ENCODE data around the gene KLHDC4. TPM values are rescaled to one million over a fixed set of nuclear protein-coding genes. Genes with fewer than 3 reads are reported as not detected.
"Not testable (repeated sequence)": the region's sequence is repeated elsewhere in the genome, so short reads cannot be mapped to it uniquely, and the experiment has no call there.

The KLHDC4 gene
- 19.5 and 21.2 TPM in 2 replicates for total RNA-seq (2014; rRNA removed; shearing (Covaris generic))

- Histone ChIP-seq H3K4me1 (replicated peaks) (peaks cover 10% of the 10 kb centered on the region), H3K36me3 (peaks cover 38% of the 10 kb centered on the region), H3K4me3 (peak within 1 kb of the TSS; percentile 91), H3K27ac (peak within 1 kb of the TSS; percentile 81), H3K27me3 (replicated peaks) (no peaks in the 10 kb centered on the region), H3K9me3 (replicated peaks) (0 out of 2 replicates have a peak, but pooled peaks cover 3% of the 10 kb centered on the region)
- DNase-seq (ENCODE audit: low read depth in 1 of 2, low spot score in 2 of 2): peak; percentile 85 to 87
Observed at GRCh38 chr16:87765776-87766484, at the start of gene KLHDC4. Gene KLHDC4 (minus strand): TSS chr16:87765986. CDS start chr16:87765890, 96 bp downstream.

DNA sequence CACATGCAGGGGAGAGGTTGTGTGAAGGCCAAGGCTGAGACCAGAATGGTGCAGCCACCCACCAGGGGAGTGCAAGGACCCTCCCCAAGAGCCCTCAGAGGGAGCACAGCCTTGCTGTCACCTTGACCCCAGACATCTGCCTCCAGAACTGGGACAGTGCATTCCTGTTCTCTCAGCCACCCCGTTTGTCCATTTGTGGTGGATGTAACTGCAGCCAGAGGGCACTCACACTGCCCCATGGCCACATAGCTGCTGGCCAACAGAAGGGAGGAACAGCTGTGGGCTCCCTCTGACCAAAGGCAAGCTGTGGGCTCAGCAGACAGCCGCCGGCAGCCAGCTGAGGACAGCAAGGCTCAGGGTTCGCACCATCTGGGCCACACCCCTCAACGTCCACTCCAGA is 49.8 kb upstream of the KLHDC4 start:
- Histone ChIP-seq H3K9me3 (replicated peaks) (peaks cover 21% of the 10 kb centered on the region), H3K36me3 (no peaks in the 10 kb centered on the region), H3K4me3 (no peak overlapping the region), H3K27ac (no peak overlapping the region), H3K27me3 (replicated peaks) (no peaks in the 10 kb centered on the region), H3K4me1 (replicated peaks) (no peaks in the 10 kb centered on the region)
- no peak for DNase-seq (ENCODE audit: low read depth in 1 of 2, low spot score in 2 of 2)

- Histone ChIP-seq H3K9me3 (replicated peaks) (peaks cover 10% of the 10 kb centered on the region), H3K4me3 (no peak overlapping the region), H3K4me1 (replicated peaks) (peaks cover 19% of the 10 kb centered on the region), H3K27ac (no peak overlapping the region), H3K27me3 (replicated peaks) (no peaks in the 10 kb centered on the region), H3K36me3 (no peaks in the 10 kb centered on the region)
- no peak for DNase-seq (ENCODE audit: low read depth in 1 of 2, low spot score in 2 of 2)
Observed at GRCh38 chr16:87812200-87812656, 46.4 kb upstream of the KLHDC4 start.

DNA sequence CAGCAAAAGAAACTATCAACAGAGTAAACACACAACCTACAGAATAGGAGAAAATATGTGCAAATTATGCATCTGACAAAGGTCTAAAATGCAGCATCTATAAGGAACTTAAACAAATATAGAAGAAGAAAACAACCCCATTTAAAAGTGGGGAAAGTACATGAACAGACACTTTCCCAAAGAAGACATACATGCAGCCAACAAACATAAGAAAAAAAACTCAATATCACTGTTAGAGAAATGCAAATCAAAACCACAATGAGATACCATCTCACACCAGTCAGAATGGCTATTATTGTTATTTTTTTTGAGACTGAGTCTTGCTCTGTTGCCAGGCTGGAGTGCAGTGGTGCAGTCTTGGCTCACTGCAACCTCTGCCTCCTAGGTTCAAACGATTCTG is 45.7 kb upstream of the KLHDC4 start:
- H3K9me3 ChIP-seq (replicated peaks): not testable (repeated sequence)

DNA sequence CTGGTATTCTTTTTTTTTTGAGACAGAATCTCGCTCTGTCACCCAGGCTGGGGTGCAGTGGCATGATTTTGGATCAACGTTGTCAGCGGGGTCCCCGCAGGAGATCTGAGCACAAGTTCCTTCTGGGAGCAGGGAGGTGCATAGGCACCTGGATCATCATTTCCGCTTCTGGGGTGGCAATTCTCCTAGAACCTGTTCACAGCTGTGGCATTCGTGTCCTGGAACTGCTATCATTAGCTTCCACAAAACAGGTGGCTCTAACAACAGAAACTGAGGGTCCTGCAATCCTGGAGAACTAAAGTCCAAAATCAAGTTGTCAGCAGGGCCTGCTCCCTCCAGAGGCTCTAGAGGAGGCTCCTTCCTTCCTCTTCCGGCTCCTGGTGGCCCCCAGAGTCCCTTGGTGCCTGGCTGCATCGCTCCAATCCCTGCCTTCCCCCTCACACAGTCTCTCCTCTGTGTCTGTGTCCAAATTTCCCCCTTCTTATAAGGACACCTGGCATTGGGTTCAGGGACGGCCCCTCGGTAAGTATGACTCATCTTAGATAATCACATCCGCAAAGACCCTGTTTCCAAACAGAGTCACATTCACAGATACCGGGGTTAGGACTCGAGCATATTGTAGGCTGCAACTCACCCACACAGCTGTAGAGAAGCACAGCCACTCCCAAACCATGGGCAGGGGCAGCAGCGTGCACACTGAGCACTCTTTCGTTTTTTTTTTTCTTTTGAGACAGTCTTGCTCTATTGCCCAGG is 43.5 kb upstream of the KLHDC4 start:
- H3K4me1 ChIP-seq (replicated peaks): peaks cover 37% of the 10 kb centered on the region
- no peaks in the 10 kb centered on the region for H3K36me3 ChIP-seq
- H3K4me3 ChIP-seq: no peak overlapping the region
- no peak overlapping the region for H3K27ac ChIP-seq
- H3K9me3 ChIP-seq (replicated peaks): no peaks in the 10 kb centered on the region; the same call in 1 of the 2 replicates
- H3K27me3 ChIP-seq (replicated peaks): no peaks in the 10 kb centered on the region
- DNase-seq (ENCODE audit: low read depth in 1 of 2, low spot score in 2 of 2): no peak

More for the DNA sequence above, 45.7 kb upstream of the KLHDC4 start:
- H3K27me3 ChIP-seq (replicated peaks); H3K36me3 ChIP-seq; DNase-seq (ENCODE audit: low read depth in 1 of 2, low spot score in 2 of 2); H3K27ac ChIP-seq; H3K4me3 ChIP-seq: not testable (repeated sequence)
- H3K4me1 ChIP-seq (replicated peaks): peaks cover 27% of the 10 kb centered on the region

GRCh38 chr16:87808108-87808507 is 42.3 kb upstream of the KLHDC4 start:
- Histone ChIP-seq H3K27me3 (replicated peaks) (no peaks in the 10 kb centered on the region), H3K36me3 (no peaks in the 10 kb centered on the region), H3K27ac (no peak overlapping the region), H3K4me3 (no peak overlapping the region), H3K4me1 (replicated peaks) (peaks cover 37% of the 10 kb centered on the region), H3K9me3 (replicated peaks) (no peaks in the 10 kb centered on the region; the same call in 1 of the 2 replicates)
- DNase-seq (ENCODE audit: low read depth in 1 of 2, low spot score in 2 of 2): no peak

DNA sequence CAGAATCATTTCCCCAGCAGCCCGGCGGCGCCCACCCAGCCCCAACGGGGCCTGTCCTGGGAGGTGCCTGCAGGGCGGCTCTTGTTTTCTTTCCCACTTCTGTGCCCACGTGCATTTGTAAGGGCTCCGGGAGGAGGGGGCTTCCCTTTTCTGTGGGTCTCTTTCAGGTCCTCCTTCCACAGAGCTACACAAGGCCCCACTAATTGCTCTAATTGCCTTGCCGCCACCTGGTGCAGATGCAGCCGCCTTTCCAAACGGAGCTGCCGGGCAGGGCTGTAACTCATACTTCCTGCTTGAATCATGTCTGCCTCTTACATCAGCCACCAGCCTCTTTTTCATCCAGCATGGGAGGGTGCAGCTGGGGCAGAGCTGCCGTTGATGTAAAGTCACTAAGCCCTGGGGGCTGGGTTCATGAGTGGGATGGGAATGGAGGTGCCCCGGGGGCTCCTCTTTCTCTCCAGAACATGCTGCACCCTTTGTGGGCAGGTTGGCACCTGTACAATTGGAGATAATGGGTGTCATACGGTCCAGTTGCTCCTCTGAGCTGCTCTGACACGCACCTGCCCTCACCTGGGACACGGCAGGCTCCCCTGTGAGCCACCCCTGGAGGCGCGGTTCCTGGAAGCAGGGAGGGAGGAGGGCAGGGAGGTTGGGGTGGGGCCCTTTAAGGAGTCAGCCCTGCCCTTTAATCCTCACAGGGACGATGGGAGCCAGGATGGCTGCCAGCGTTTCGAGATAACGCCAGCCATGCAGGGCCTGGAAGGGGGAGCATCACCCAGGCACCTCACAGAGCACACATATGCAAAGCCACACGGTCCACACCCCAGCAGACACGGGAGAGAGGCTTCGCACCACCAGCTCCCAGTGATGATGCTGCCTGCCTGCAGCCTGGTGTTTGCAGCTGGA is 41.1 kb upstream of the KLHDC4 start:
- H3K27ac ChIP-seq: peak overlapping the region; percentile 80

GRCh38 chr16:87806261-87806640 is 40.5 kb upstream of the KLHDC4 start:
- peak in 1 of 2 experiments; percentile 56 for DNase-seq (ENCODE audit: low read depth in 1 of 2, low spot score in 2 of 2)
- Histone ChIP-seq H3K9me3 (replicated peaks) (no peaks in the 10 kb centered on the region; the same call in 1 of the 2 replicates), H3K36me3 (no peaks in the 10 kb centered on the region), H3K27me3 (replicated peaks) (no peaks in the 10 kb centered on the region), H3K4me3 (peak overlapping the region; percentile 33), H3K27ac (peak overlapping the region; percentile 80), H3K4me1 (replicated peaks) (peaks cover 37% of the 10 kb centered on the region)

More for the DNA sequence above, 41.1 kb upstream of the KLHDC4 start:
- Histone ChIP-seq H3K27me3 (replicated peaks) (no peaks in the 10 kb centered on the region), H3K9me3 (replicated peaks) (no peaks in the 10 kb centered on the region; the same call in 1 of the 2 replicates), H3K4me1 (replicated peaks) (peaks cover 37% of the 10 kb centered on the region), H3K4me3 (peak overlapping the region; percentile 33), H3K36me3 (no peaks in the 10 kb centered on the region)
- peak; percentile 78 to 82 for DNase-seq (ENCODE audit: low read depth in 1 of 2, low spot score in 2 of 2)

GRCh38 chr16:87803385-87803784 is 37.6 kb upstream of the KLHDC4 start:
- H3K4me3 ChIP-seq: no peak overlapping the region

GRCh38 chr16:87802670-87803069 is 36.9 kb upstream of the KLHDC4 start:
- no peaks in the 10 kb centered on the region for H3K9me3 ChIP-seq (replicated peaks)
- no peak for DNase-seq (ENCODE audit: low read depth in 1 of 2, low spot score in 2 of 2)
- no peaks in the 10 kb centered on the region for H3K36me3 ChIP-seq
- no peaks in the 10 kb centered on the region for H3K27me3 ChIP-seq (replicated peaks)
- no peak overlapping the region for H3K4me3 ChIP-seq
- H3K27ac ChIP-seq: no peak overlapping the region
- H3K4me1 ChIP-seq (replicated peaks): peaks cover 22% of the 10 kb centered on the region

More at GRCh38 chr16:87803385-87803784, 37.6 kb upstream of the KLHDC4 start:
- no peaks in the 10 kb centered on the region for H3K36me3 ChIP-seq
- no peak overlapping the region for H3K27ac ChIP-seq
- H3K27me3 ChIP-seq (replicated peaks): no peaks in the 10 kb centered on the region
- no peak for DNase-seq (ENCODE audit: low read depth in 1 of 2, low spot score in 2 of 2)
- H3K9me3 ChIP-seq (replicated peaks): no peaks in the 10 kb centered on the region; the same call in 1 of the 2 replicates
- H3K4me1 ChIP-seq (replicated peaks): peaks cover 27% of the 10 kb centered on the region

DNA sequence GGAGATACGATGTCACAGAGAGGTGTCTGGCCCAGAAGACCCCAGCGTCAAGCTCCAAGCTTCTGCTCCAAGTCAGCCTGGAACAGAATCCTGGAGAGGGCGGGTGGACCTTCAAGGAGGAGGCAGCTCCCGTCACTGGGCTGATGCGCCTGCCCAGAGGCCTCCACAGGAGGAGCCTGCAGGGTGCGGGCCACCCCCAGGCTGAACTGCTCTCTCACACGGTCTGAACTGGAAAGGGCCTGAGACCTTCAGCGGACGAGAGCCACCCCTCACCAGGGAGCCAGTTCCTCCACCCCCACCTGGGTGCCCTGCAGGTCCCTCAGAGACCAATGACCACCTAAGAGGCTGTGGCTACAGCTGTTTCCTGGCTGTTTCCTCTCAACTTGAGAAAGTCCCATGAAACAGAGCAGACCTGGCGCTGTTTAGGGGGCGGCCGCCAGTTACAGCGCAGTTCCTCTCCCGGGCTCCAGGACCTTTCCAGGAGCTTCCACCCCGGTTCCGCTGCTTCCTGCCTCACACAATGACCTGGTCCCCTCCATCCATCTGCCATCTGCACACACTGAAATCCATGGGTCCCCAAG is 36.0 kb upstream of the KLHDC4 start:
- H3K27me3 ChIP-seq (replicated peaks): no peaks in the 10 kb centered on the region
- peaks cover 13% of the 10 kb centered on the region for H3K4me1 ChIP-seq (replicated peaks)
- no peak for DNase-seq (ENCODE audit: low read depth in 1 of 2, low spot score in 2 of 2)
- no peaks in the 10 kb centered on the region for H3K9me3 ChIP-seq (replicated peaks)
- H3K4me3 ChIP-seq: no peak overlapping the region
- H3K27ac ChIP-seq: no peak overlapping the region
- no peaks in the 10 kb centered on the region for H3K36me3 ChIP-seq

DNA sequence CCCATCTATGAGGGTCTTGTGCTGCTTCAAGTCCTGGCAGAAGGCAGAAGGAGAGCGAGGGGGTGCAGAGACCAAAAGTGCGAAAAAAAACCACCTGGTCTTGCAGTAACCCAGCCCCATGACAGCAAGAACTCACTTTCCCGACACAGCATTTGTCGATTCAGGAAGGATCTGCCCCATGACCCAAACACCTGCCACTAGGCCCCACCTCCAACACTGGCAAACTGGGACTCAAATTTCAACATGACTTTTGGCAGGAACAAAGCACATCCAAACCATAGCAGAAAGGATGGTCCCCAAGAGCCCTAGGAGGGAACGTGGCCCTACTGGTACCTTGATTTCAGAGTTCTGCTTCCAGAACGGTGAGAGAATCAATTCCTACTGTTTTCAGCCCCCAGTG is 34.7 kb upstream of the KLHDC4 start:
- no peaks in the 10 kb centered on the region for H3K27me3 ChIP-seq (replicated peaks)
- H3K36me3 ChIP-seq: no peaks in the 10 kb centered on the region
- H3K4me1 ChIP-seq (replicated peaks): peaks cover under 1% of the 10 kb centered on the region; the same call in 1 of the 2 replicates
- no peak overlapping the region for H3K27ac ChIP-seq
- no peak overlapping the region for H3K4me3 ChIP-seq
- no peak for DNase-seq (ENCODE audit: low read depth in 1 of 2, low spot score in 2 of 2)
- no peaks in the 10 kb centered on the region for H3K9me3 ChIP-seq (replicated peaks)

DNA sequence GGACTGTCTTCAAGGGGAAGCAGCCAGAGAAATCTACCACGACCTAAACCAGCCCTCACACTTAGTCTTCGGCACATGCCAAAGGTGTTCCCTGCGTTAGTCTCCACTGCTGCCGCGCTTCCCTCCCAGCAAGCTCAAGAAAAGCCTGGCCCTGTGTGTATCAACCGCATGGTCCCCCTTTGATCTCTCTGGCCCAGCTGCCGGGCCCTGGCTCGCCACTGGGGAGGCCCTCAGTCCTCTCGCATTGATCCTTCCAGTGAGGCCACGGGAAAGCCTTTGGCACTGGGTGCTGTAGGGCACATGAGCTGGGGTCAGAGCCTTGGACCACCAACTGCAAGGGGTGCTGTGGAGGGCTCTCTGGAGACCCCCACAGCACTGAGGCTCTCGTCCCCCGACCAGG is 29.6 kb upstream of the KLHDC4 start:
- H3K9me3 ChIP-seq (replicated peaks): no peaks in the 10 kb centered on the region
- no peak overlapping the region for H3K27ac ChIP-seq
- H3K36me3 ChIP-seq: no peaks in the 10 kb centered on the region

More for the DNA sequence above, 29.6 kb upstream of the KLHDC4 start:
- Histone ChIP-seq H3K4me1 (replicated peaks) (peaks cover 19% of the 10 kb centered on the region), H3K4me3 (no peak overlapping the region), H3K27me3 (replicated peaks) (no peaks in the 10 kb centered on the region)
- no peak for DNase-seq (ENCODE audit: low read depth in 1 of 2, low spot score in 2 of 2)
